Neural cell (in vitro differentiated cells): ENCODE data around the gene SH3RF3. TPM values are rescaled to one million over a fixed set of nuclear protein-coding genes. Genes with fewer than 3 reads are reported as not detected.

Source experiments
- H2AFZ ChIP-seq: fragments of 200-600, 300-800 bp; sonication (generic), shearing (Covaris generic); 2 replicates; pipeline ENCODE4 v1.6.0; 2014; ENCODE audit warnings: low read depth, mild to moderate bottlenecking, antibody characterized with exemption, low read length, moderate library complexity
- H3F3A ChIP-seq: fragments of 200-600 bp; shearing (Covaris generic); 2 replicates; pipeline ENCODE4 v1.6.1; 2016; ENCODE audit warnings: mild to moderate bottlenecking, moderate library complexity, mixed read lengths, antibody characterized with exemption, low read length; ENCODE audit not compliant: insufficient read depth, poor library complexity, severe bottlenecking
- H3K27ac ChIP-seq: fragments of 200-600, 300-800 bp; sonication (generic), shearing (Covaris generic); 2 replicates; pipeline ENCODE4 v1.5.1; 2014; ENCODE audit warnings: mild to moderate bottlenecking, low read length, moderate library complexity
- H3K27me3 ChIP-seq: fragments of 300-800, 200-600 bp; sonication (generic), shearing (Covaris generic); 2 replicates; pipeline ENCODE4 v1.6.0; 2014; ENCODE audit warnings: mild to moderate bottlenecking, low read depth, low read length, moderate library complexity; ENCODE audit not compliant: insufficient read depth
- H3K36me3 ChIP-seq: fragments of 300-800, 200-600 bp; sonication (generic), shearing (Covaris generic); 2 replicates; pipeline ENCODE4 v1.5.1; 2014; ENCODE audit warnings: mild to moderate bottlenecking, antibody characterized with exemption, low read length, moderate library complexity; ENCODE audit not compliant: insufficient read depth
- H3K4me2 ChIP-seq: fragments of 300-800, 200-600 bp; sonication (generic), shearing (Covaris generic); 2 replicates; pipeline ENCODE4 v1.6.0; 2014; ENCODE audit warnings: mild to moderate bottlenecking, low read length
- H3K4me3 ChIP-seq: fragments of 300-800, 200-600 bp; sonication (generic), shearing (Covaris generic); 2 replicates; pipeline ENCODE4 v1.5.1; 2014; ENCODE audit warnings: mild to moderate bottlenecking, low read length, moderate library complexity
- H3K79me2 ChIP-seq: fragments of 200-600 bp; shearing (Covaris generic); replicated peaks from 2 replicates; pipeline ENCODE4 v1.6.0; 2014; ENCODE audit warnings: mild to moderate bottlenecking, low read length, moderate library complexity; ENCODE audit not compliant: insufficient read depth
- H3K9ac ChIP-seq: fragments of 300-800, 200-600 bp; sonication (generic), shearing (Covaris generic); 2 replicates; pipeline ENCODE4 v1.6.1; 2016; ENCODE audit warnings: mild to moderate bottlenecking, low read length, mixed read lengths
- H3K9me2 ChIP-seq: fragments of 200-600 bp; shearing (Covaris generic); 2 replicates; pipeline ENCODE4 v1.6.1; 2016; ENCODE audit warnings: mild to moderate bottlenecking, low read length, mixed read lengths; ENCODE audit not compliant: insufficient read depth
- H3K9me3 ChIP-seq: fragments of 200-600, 300-800 bp; sonication (generic), shearing (Covaris generic); 2 replicates; pipeline ENCODE4 v1.6.1; 2016; ENCODE audit warnings: mild to moderate bottlenecking, mixed run types, low read length, moderate library complexity, mixed read lengths
- H4K20me1 ChIP-seq: fragments of 200-600 bp; shearing (Covaris generic); 2 replicates; pipeline ENCODE4 v1.6.1; 2016; ENCODE audit warnings: mild to moderate bottlenecking, mixed run types; ENCODE audit not compliant: insufficient read depth
- CTCF ChIP-seq: fragments of 450-650 bp; IDR thresholded peaks from 2 replicates; pipeline ENCODE4 v1.5.1; 2014; ENCODE audit warnings: antibody characterized with exemption, mild to moderate bottlenecking, moderate library complexity; ENCODE audit not compliant: poor library complexity, severe bottlenecking
- EP300 ChIP-seq: fragments of 450-650 bp; conservative IDR thresholded peaks from 2 replicates; pipeline ENCODE4 v1.6.1; 2014; ENCODE audit warnings: antibody characterized with exemption, mild to moderate bottlenecking, moderate library complexity; ENCODE audit not compliant: poor library complexity, severe bottlenecking
- EZH2 ChIP-seq: fragments of 200-600, 300-800 bp; shearing (Covaris generic), sonication (generic); IDR thresholded peaks from 2 replicates; pipeline ENCODE4 v1.6.1; 2014; ENCODE audit warnings: antibody characterized with exemption, low read length, borderline replicate concordance, mild to moderate bottlenecking; ENCODE audit not compliant: insufficient read depth, poor library complexity, severe bottlenecking
- MXI1 ChIP-seq: fragments of 450-650 bp; conservative IDR thresholded peaks from 2 replicates; pipeline ENCODE4 v1.6.1; 2014; ENCODE audit warnings: antibody characterized with exemption, mild to moderate bottlenecking; ENCODE audit not compliant: poor library complexity, severe bottlenecking
- POLR2AphosphoS5 ChIP-seq: IDR thresholded peaks from 2 replicates; pipeline ENCODE4 v1.6.1; 2012
- RAD21 ChIP-seq: fragments of 450-650 bp; conservative IDR thresholded peaks from 2 replicates; pipeline ENCODE4 v1.6.1; 2014; ENCODE audit warnings: antibody characterized with exemption, mild to moderate bottlenecking, moderate library complexity
- SMC3 ChIP-seq: fragments of 450-650 bp; conservative IDR thresholded peaks from 2 replicates; pipeline ENCODE4 v1.6.1; 2014; ENCODE audit warnings: antibody characterized with exemption, mild to moderate bottlenecking, moderate library complexity; ENCODE audit not compliant: poor library complexity
- TAF1 ChIP-seq: IDR thresholded peaks from 2 replicates; pipeline ENCODE4 v1.6.1; 2012; ENCODE audit warnings: low read depth
- polyA plus RNA-seq: library from polyadenylated mRNA; depleted of rRNA; stranded (reverse); fragments of >200 nt; gene quantifications from 2 replicates; pipeline ENCODE4 v1.2.3, GENCODE V29; 2014
- TF ChIP-seq, protein P1 (sequence below): IDR thresholded peaks from 2 replicates; pipeline ENCODE4 v1.6.1; 2012; ENCODE audit warnings: borderline replicate concordance

Gene SH3RF3
- polyA plus RNA-seq, 1 donor from 2014 or later: 0.53 TPM

- no peaks in the 10 kb centered on the region for H3K9me2 ChIP-seq
- no peak overlapping the region for H3K4me2 ChIP-seq
- H3K27ac ChIP-seq: no peak overlapping the region
- H3K9me3 ChIP-seq: no peaks in the 10 kb centered on the region
- TF ChIP-seq CTCF: no peak
- TF ChIP-seq, protein P1, sequence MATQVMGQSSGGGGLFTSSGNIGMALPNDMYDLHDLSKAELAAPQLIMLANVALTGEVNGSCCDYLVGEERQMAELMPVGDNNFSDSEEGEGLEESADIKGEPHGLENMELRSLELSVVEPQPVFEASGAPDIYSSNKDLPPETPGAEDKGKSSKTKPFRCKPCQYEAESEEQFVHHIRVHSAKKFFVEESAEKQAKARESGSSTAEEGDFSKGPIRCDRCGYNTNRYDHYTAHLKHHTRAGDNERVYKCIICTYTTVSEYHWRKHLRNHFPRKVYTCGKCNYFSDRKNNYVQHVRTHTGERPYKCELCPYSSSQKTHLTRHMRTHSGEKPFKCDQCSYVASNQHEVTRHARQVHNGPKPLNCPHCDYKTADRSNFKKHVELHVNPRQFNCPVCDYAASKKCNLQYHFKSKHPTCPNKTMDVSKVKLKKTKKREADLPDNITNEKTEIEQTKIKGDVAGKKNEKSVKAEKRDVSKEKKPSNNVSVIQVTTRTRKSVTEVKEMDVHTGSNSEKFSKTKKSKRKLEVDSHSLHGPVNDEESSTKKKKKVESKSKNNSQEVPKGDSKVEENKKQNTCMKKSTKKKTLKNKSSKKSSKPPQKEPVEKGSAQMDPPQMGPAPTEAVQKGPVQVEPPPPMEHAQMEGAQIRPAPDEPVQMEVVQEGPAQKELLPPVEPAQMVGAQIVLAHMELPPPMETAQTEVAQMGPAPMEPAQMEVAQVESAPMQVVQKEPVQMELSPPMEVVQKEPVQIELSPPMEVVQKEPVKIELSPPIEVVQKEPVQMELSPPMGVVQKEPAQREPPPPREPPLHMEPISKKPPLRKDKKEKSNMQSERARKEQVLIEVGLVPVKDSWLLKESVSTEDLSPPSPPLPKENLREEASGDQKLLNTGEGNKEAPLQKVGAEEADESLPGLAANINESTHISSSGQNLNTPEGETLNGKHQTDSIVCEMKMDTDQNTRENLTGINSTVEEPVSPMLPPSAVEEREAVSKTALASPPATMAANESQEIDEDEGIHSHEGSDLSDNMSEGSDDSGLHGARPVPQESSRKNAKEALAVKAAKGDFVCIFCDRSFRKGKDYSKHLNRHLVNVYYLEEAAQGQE: no peak
- TF ChIP-seq TAF1: no peak
- TF ChIP-seq EP300: no peak
- TF ChIP-seq RAD21: no peak
- no peak for TF ChIP-seq EZH2
- TF ChIP-seq SMC3: no peak
- no peak for TF ChIP-seq POLR2AphosphoS5
- no peak for TF ChIP-seq MXI1
- no peak overlapping the region for H3K9ac ChIP-seq
- H3K36me3 ChIP-seq: no peaks in the 10 kb centered on the region
- no peak overlapping the region for H2AFZ ChIP-seq
- H4K20me1 ChIP-seq: no peaks in the 10 kb centered on the region
- no peak overlapping the region for H3K4me3 ChIP-seq
- no peaks in the 10 kb centered on the region for H3K27me3 ChIP-seq
- no peaks in the 10 kb centered on the region for H3K79me2 ChIP-seq
- no peaks in the 10 kb centered on the region for H3F3A ChIP-seq
Measured at GRCh38 chr2:109271920-109272319, 142.9 kb downstream of the SH3RF3 start.

DNA sequence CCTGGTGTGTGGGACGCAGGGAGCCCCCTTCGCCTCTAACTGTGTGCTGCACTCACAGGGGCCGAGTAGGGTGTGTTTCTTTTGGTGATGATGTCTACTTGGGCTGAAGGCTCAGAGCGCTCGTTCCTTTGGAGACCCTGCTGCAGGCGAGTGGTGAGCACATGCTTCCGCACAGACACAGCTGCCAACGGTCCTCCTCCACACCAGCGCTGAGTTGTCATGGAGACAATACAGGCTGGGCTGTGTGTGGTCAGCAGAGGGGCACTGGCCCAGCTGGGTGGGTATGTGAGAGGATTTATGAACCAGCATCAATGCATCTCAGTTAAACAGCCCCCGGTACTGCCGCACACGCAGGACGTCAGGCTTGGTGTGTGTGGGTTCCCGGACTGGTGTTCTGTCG, 143.5 kb downstream of the SH3RF3 start:
- Histone ChIP-seq H3K9me2 (no peaks in the 10 kb centered on the region), H3K27me3 (no peaks in the 10 kb centered on the region), H3K4me3 (no peak overlapping the region), H3K9me3 (no peaks in the 10 kb centered on the region), H3K27ac (no peak overlapping the region), H3K4me2 (no peak overlapping the region), H4K20me1 (no peaks in the 10 kb centered on the region), H3K79me2 (no peaks in the 10 kb centered on the region), H3F3A (no peaks in the 10 kb centered on the region), H3K9ac (no peak overlapping the region), H2AFZ (no peak overlapping the region), H3K36me3 (no peaks in the 10 kb centered on the region)
- TF ChIP-seq EP300: no peak
- TF ChIP-seq, protein P1: no peak
- no peak for TF ChIP-seq MXI1
- no peak for TF ChIP-seq RAD21
